PC-3 (cell line): ENCODE measurements around the gene GPRC5B.

ENCODE experiments used
- CTCF ChIP-seq: fragments of 300-600 bp; sonication (generic); conservative IDR thresholded peaks from 2 replicates; pipeline ENCODE4 v1.5.1; 2017; ENCODE audit warnings: antibody characterized with exemption, low read depth, mild to moderate bottlenecking, low read length
- EZH2 ChIP-seq: fragments of 300-600 bp; sonication (generic); IDR thresholded peaks from one replicate; pipeline ENCODE4 v1.6.1; 2017; ENCODE audit warnings: antibody characterized with exemption, mild to moderate bottlenecking, low read length; ENCODE audit not compliant: unreplicated experiment

DNA sequence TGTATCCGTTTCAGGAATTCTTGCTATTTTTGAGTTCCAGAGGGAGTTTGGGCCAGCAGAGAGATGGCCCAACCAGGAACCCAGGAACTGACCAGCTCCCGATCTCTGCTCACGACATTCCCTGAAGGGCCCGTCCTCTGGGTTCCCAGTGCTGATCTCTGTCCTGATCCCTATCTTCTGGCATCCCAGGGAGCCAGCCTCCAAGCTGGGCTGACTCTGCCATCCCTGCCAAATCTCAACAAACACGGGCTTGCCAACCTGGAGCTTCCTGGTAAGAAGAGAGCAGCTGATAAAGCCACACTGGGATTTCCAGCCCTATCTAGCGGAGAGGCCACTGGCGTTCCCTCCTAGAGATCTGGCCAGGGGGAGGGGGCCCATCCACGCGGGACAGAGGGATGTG, 16.2 kb downstream of the GPRC5B start:
- TF ChIP-seq CTCF (no peak), EZH2 (no peak)
